HepG2 (cell line): Measurements from ENCODE around the gene SMG7. TPM values are rescaled to one million over a fixed set of nuclear protein-coding genes. Genes with fewer than 3 reads are reported as not detected.

Experiments used
- ATAC-seq: fragments of 200-7000 bp; cut with Tn5 transposase; 3 replicates; pipeline ENCODE4 v1.9.1; 2020; ENCODE audit warnings: mild to moderate bottlenecking, moderate library complexity
- BruUV-seq: library from RNA; stranded (reverse); fragments of 400-500 nt; replicated peaks from 2 replicates; lab custom pipeline; 2021; lab: Mats Ljungman, UMichigan
- CTCF ChIA-PET: fragments of 300-600 bp; formaldehyde crosslinking; extraction: SDS; loops from one replicate; lab custom pipeline; 2021; ENCODE audit warnings: low total read pairs, inconsistent platforms, low intra/inter-chr PET ratio; lab: Yijun Ruan, JAX
- POLR2A ChIA-PET: fragments of 350-600 bp; sonication (Branson Sonifier 250); formaldehyde crosslinking; loops from one replicate; lab custom pipeline; 2020; ENCODE audit warnings: antibody characterized with exemption, inconsistent platforms; lab: Yijun Ruan, JAX
- DNase-seq: peaks from one replicate; pipeline ENCODE4 v3.0.0-alpha.2; 2015; ENCODE audit warnings: low spot score
- FAIRE-seq: peaks from 3 replicates; lab custom pipeline; 2011; peaks lifted over from hg19 to GRCh38; lab: Jason Lieb, UNC
- H2AFZ ChIP-seq: one replicate; pipeline ENCODE4 v1.6.1; 2011; ENCODE audit warnings: low read length, inconsistent platforms
- H3K27ac ChIP-seq: fragments of 300-600 bp; 3 replicates; pipeline ENCODE4 v1.8.0; 2011; ENCODE audit warnings: mixed run types, mild to moderate bottlenecking, mixed read lengths, low read length, inconsistent platforms; ENCODE audit not compliant: insufficient read depth; ENCODE audit errors: extremely low read length
- H3K27me3 ChIP-seq, 2 experiments: fragments of 200-600 bp in 1 of 2; 2 replicates in 1 of 2; 3 replicates in 1 of 2; pipeline versions ENCODE4 v1.6.0 to v1.8.0; 2011; ENCODE audit warnings: low read length in 2 of 2, mild to moderate bottlenecking in 2 of 2, moderate library complexity in 2 of 2, inconsistent platforms in 1 of 2; ENCODE audit not compliant: insufficient read depth in 2 of 2, control insufficient read depth in 1 of 2
- H3K36me3 ChIP-seq, 2 experiments: fragments of 200-600 bp in 1 of 2; replicated peaks in 1 of 2; 2 replicates in 1 of 2; 3 replicates in 1 of 2; pipeline versions ENCODE4 v1.5.1 to v1.8.0; 2011; ENCODE audit warnings: low read length in 2 of 2, inconsistent platforms in 1 of 2; ENCODE audit not compliant: insufficient read depth in 2 of 2, control insufficient read depth in 1 of 2
- H3K4me1 ChIP-seq: 2 replicates; pipeline ENCODE4 v1.5.1; 2012; ENCODE audit warnings: low read length, inconsistent platforms; ENCODE audit not compliant: insufficient read depth
- H3K4me2 ChIP-seq: 2 replicates; pipeline ENCODE4 v1.6.0; 2011; ENCODE audit warnings: low read depth, low read length, inconsistent platforms
- H3K4me3 ChIP-seq, 3 experiments: fragments of 200-600 bp in 1 of 3; sonication (generic), shearing (Covaris generic) in 1 of 3; replicated peaks in 1 of 3; 2 replicates each; pipeline ENCODE4 v1.5.1; 2011 to 2016; ENCODE audit warnings: low read length in 3 of 3, inconsistent platforms in 2 of 3, low read depth in 2 of 3, mild to moderate bottlenecking in 2 of 3, control low read depth in 1 of 3, mixed read lengths in 1 of 3; ENCODE audit not compliant: insufficient read depth in 1 of 3
- H3K79me2 ChIP-seq: one replicate; pipeline ENCODE4 v1.6.1; 2011; ENCODE audit warnings: low read length, inconsistent platforms; ENCODE audit not compliant: insufficient read depth
- H3K9ac ChIP-seq: 2 replicates; pipeline ENCODE4 v1.6.0; 2011; ENCODE audit warnings: mild to moderate bottlenecking, low read depth, low read length, inconsistent platforms; ENCODE audit not compliant: insufficient read depth
- H3K9me3 ChIP-seq: 2 replicates; pipeline ENCODE4 v1.5.1; 2012; ENCODE audit warnings: mild to moderate bottlenecking, low read length
- H4K20me1 ChIP-seq: 2 replicates; pipeline ENCODE4 v1.6.0; 2011; ENCODE audit warnings: inconsistent platforms, mild to moderate bottlenecking, low read length, moderate library complexity; ENCODE audit not compliant: insufficient read depth
- ATAD3A ChIP-seq: sonication (generic); formaldehyde crosslinking; IDR thresholded peaks from 2 replicates; pipeline ENCODE4 v1.4.0; 2020; ENCODE audit warnings: missing genetic modification reagents
- HCFC1 ChIP-seq: fragments of 150-350 bp; IDR thresholded peaks from 2 replicates; pipeline ENCODE4 v1.6.1; 2014; ENCODE audit warnings: low read depth, low read length
- MXI1 ChIP-seq: IDR thresholded peaks from 3 replicates; pipeline ENCODE4 v1.6.1; 2012; ENCODE audit warnings: low read depth, low read length, inconsistent platforms, borderline replicate concordance
- NFE2 ChIP-seq: sonication (generic); formaldehyde crosslinking; IDR thresholded peaks from 2 replicates; pipeline ENCODE4 v1.4.0; 2020; ENCODE audit warnings: missing genetic modification reagents
- NR2F2 ChIP-seq: IDR thresholded peaks from 2 replicates; pipeline ENCODE4 v1.6.1; 2012; ENCODE audit warnings: low read depth, inconsistent platforms, borderline replicate concordance
- REPIN1 ChIP-seq: sonication (generic); formaldehyde crosslinking; IDR thresholded peaks from 2 replicates; pipeline ENCODE4 v1.8.0; 2022; ENCODE audit warnings: missing genetic modification reagents, low read depth, mild to moderate bottlenecking, borderline replicate concordance
- RORA ChIP-seq: sonication (generic); formaldehyde crosslinking; IDR thresholded peaks from 2 replicates; pipeline ENCODE4 v1.5.0; 2020; ENCODE audit warnings: mild to moderate bottlenecking, missing genetic modification reagents, moderate library complexity
- SMYD3 ChIP-seq: sonication (generic); formaldehyde crosslinking; IDR thresholded peaks from 2 replicates; pipeline ENCODE4 v1.8.1; 2023; ENCODE audit warnings: mild to moderate bottlenecking, missing genetic modification reagents
- USF2 ChIP-seq, 2 experiments: sonication (generic) in 1 of 2; formaldehyde crosslinking in 1 of 2; IDR thresholded peaks; 2 replicates each; pipeline versions ENCODE4 v1.5.1 to v1.6.1; 2011 to 2020; ENCODE audit warnings: borderline replicate concordance in 1 of 2, low read depth in 1 of 2, low read length in 1 of 2, mild to moderate bottlenecking in 1 of 2, missing genetic modification reagents in 1 of 2, moderate library complexity in 1 of 2
- ZBTB26 ChIP-seq: IDR thresholded peaks from 2 replicates; pipeline ENCODE4 v1.6.1; 2016; ENCODE audit warnings: missing compliant biosample characterization, missing genetic modification reagents, borderline replicate concordance
- ZNF136 ChIP-seq: sonication (generic); formaldehyde crosslinking; IDR thresholded peaks from 2 replicates; pipeline ENCODE4 v1.8.1; 2022; ENCODE audit warnings: low read depth, mild to moderate bottlenecking, moderate library complexity, missing genetic modification reagents
- ZNF589 ChIP-seq: sonication (generic); formaldehyde crosslinking; conservative IDR thresholded peaks from 2 replicates; pipeline ENCODE4 v1.8.0; 2022; ENCODE audit warnings: mild to moderate bottlenecking, moderate library complexity, missing genetic modification reagents
- ZNF75D ChIP-seq: sonication (generic); formaldehyde crosslinking; IDR thresholded peaks from 2 replicates; pipeline ENCODE4 v1.8.1; 2023; ENCODE audit warnings: missing genetic modification reagents, mild to moderate bottlenecking, borderline replicate concordance
- WGBS: methylation state at CpG from one replicate; pipeline ENCODE4 v1.1.6; 2017; ENCODE audit warnings: low lambda C conversion rate; 5-methylcytosine and 5-hydroxymethylcytosine counted together
- in situ Hi-C: cut with HindIII; loops from 2 replicates; pipeline ENCODE4 v1.10.0; 2017; ENCODE audit warnings: low pct_unique_long_range_greater_than_20kb; ENCODE audit not compliant: extremely low pct_ligation_motif_present
- intact Hi-C: fragments of 100-400 bp; cut with micrococcal nuclease; formaldehyde crosslinking; loops from one replicate; pipeline ENCODE4 v1.10.0; 2022; ENCODE audit not compliant: unreplicated experiment
- polyA plus RNA-seq, 8 experiments: library from polyadenylated mRNA; depleted of rRNA in 3 of 8; stranded (reverse) in 7 of 8; unstranded in 1 of 8; fragments of >200 nt; fragmentation: Illumina TruSeq in 4 of 8; extraction: Trizol in 4 of 8; gene quantifications; 2 replicates each; pipeline versions ENCODE4 v1.2.1 to v1.2.3, GENCODE V29; 2011 to 2016; ENCODE audit warnings: low read depth in 4 of 8, missing spikeins in 1 of 8, mixed read lengths in 1 of 8; ENCODE audit not compliant: insufficient read depth in 1 of 8
- total RNA-seq, 5 experiments: library from RNA; depleted of rRNA; stranded (reverse); fragments of >200 nt; fragmentation: Illumina TruSeq; extraction: Trizol; gene quantifications; 2 replicates each; pipeline ENCODE4 v1.2.3, GENCODE V29; 2016; ENCODE audit warnings: low read depth in 1 of 5
- TF ChIP-seq, protein P1 (sequence below): sonication (generic); formaldehyde crosslinking; IDR thresholded peaks from 2 replicates; pipeline ENCODE4 v1.5.1; 2020; ENCODE audit warnings: mild to moderate bottlenecking, missing genetic modification reagents, moderate library complexity
- TF ChIP-seq, protein P2 (sequence below): sonication (generic); formaldehyde crosslinking; IDR thresholded peaks from 2 replicates; pipeline ENCODE4 v1.4.0; 2020; ENCODE audit warnings: missing genetic modification reagents

Gene SMG7
- total and polyA plus RNA-seq, 2 of the 13 experiments (the other 11 are each of a cell fraction or from before 2014, with no cell fraction given): 14.9 to 27.9 TPM

DNA sequence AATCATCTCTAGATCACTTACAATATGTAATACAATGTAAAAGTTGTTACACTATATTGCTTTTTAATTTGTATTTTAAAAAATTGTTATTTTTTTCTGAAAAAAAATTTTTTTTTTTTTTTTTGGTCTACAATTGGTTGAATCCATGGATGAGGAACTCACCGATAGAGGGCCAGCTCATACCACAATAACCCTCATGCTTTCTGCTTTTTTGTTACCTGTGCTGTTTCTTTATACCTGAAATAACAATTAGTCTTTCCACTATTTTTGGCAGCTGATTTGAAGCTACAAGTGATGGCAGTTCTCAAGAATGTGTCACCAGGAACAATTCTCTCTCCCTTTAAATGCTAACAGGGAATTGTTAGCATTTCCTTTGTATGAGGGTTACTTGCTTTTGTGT lies 12.0 kb downstream of the SMG7 start (continued):
- TF ChIP-seq ZBTB26 (no peak), ZNF589 (CRISPR knock-in tag) (no peak), ATAD3A (CRISPR knock-in tag) (no peak), NFE2 (CRISPR knock-in tag) (no peak)
- TF ChIP-seq, protein P1, sequence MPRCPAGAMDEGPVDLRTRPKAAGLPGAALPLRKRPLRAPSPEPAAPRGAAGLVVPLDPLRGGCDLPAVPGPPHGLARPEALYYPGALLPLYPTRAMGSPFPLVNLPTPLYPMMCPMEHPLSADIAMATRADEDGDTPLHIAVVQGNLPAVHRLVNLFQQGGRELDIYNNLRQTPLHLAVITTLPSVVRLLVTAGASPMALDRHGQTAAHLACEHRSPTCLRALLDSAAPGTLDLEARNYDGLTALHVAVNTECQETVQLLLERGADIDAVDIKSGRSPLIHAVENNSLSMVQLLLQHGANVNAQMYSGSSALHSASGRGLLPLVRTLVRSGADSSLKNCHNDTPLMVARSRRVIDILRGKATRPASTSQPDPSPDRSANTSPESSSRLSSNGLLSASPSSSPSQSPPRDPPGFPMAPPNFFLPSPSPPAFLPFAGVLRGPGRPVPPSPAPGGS: no peak

- Histone ChIP-seq H3K4me3 (no peak overlapping the region), H3K36me3 (peaks cover 0 to 4% of the 10 kb centered on the region in 2 experiments; a peak in 1 of 5 replicates), H2AFZ (no peak overlapping the region), H3K4me2 (no peak overlapping the region), H3K27ac (no peak overlapping the region), H3K9ac (no peak overlapping the region), H3K27me3 (no peaks in the 10 kb centered on the region), H3K4me1 (peaks cover 17% of the 10 kb centered on the region; the same call in 1 of the 2 replicates), H4K20me1 (peaks cover 4% of the 10 kb centered on the region), H3K9me3 (no peaks in the 10 kb centered on the region), H3K79me2 (peaks cover 97% of the 10 kb centered on the region)
- ChIA-PET CTCF (no interaction called here), POLR2A (no interaction called here)
- intact Hi-C loops: no loop called here
- 93% methylated on average over 1 of the region's 1 CpG for WGBS
- no peak for DNase-seq
- no TSS peak for BruUV-seq
- in situ Hi-C loops: no loop called here
- no peak for ATAC-seq
- FAIRE-seq: no peak
- TF ChIP-seq RORA (CRISPR knock-in tag): no peak
- no peak for TF ChIP-seq SMYD3
- TF ChIP-seq ZNF75D (CRISPR knock-in tag): no peak
- no peak for TF ChIP-seq HCFC1
- TF ChIP-seq NR2F2: no peak
- no peak for TF ChIP-seq MXI1
- TF ChIP-seq, protein P2, sequence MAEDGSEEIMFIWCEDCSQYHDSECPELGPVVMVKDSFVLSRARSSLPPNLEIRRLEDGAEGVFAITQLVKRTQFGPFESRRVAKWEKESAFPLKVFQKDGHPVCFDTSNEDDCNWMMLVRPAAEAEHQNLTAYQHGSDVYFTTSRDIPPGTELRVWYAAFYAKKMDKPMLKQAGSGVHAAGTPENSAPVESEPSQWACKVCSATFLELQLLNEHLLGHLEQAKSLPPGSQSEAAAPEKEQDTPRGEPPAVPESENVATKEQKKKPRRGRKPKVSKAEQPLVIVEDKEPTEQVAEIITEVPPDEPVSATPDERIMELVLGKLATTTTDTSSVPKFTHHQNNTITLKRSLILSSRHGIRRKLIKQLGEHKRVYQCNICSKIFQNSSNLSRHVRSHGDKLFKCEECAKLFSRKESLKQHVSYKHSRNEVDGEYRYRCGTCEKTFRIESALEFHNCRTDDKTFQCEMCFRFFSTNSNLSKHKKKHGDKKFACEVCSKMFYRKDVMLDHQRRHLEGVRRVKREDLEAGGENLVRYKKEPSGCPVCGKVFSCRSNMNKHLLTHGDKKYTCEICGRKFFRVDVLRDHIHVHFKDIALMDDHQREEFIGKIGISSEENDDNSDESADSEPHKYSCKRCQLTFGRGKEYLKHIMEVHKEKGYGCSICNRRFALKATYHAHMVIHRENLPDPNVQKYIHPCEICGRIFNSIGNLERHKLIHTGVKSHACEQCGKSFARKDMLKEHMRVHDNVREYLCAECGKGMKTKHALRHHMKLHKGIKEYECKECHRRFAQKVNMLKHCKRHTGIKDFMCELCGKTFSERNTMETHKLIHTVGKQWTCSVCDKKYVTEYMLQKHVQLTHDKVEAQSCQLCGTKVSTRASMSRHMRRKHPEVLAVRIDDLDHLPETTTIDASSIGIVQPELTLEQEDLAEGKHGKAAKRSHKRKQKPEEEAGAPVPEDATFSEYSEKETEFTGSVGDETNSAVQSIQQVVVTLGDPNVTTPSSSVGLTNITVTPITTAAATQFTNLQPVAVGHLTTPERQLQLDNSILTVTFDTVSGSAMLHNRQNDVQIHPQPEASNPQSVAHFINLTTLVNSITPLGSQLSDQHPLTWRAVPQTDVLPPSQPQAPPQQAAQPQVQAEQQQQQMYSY: no peak
- no peak for TF ChIP-seq USF2 (IDR thresholded peaks at IDR 0.05; ENCODE audit: low read depth, low read length)
- TF ChIP-seq USF2 (CRISPR knock-in tag; IDR thresholded peaks at IDR 0.05; ENCODE audit: borderline replicate concordance): no peak
- TF ChIP-seq REPIN1 (CRISPR knock-in tag): no peak
- TF ChIP-seq ZNF136 (CRISPR knock-in tag): no peak
Measured at GRCh38 chr1:183484851-183485250, 12.6 kb downstream of the SMG7 start.
